Activated naive CD4-positive, alpha-beta T cell treated with anti-CD3 and anti-CD28 coated beads, Interleukin-2, amount 50 U/mL, for 24 hours (primary cell): Measurements from ENCODE around the gene SGMS1.
"Not testable (repeated sequence)": the region's sequence is repeated elsewhere in the genome, so short reads cannot be mapped to it uniquely, and the experiment has no call there.

ENCODE experiments used
- H3K27ac Mint-ChIP-seq: one replicate; pipeline ENCODE4 v1.8.0; 2021; ENCODE audit warnings: mild to moderate bottlenecking, mixed read lengths
- H3K27me3 Mint-ChIP-seq: one replicate; pipeline ENCODE4 v1.8.0; 2021; ENCODE audit warnings: mixed read lengths
- H3K36me3 Mint-ChIP-seq: one replicate; pipeline ENCODE4 v1.8.0; 2021; ENCODE audit warnings: mixed read lengths
- H3K4me1 Mint-ChIP-seq: one replicate; pipeline ENCODE4 v1.8.0; 2021; ENCODE audit warnings: mixed read lengths
- H3K4me3 Mint-ChIP-seq: one replicate; pipeline ENCODE4 v1.8.0; 2021; ENCODE audit warnings: mild to moderate bottlenecking, mixed read lengths
- H3K9me3 Mint-ChIP-seq: one replicate; pipeline ENCODE4 v1.8.0; 2021; ENCODE audit warnings: mixed read lengths

SGMS1 gene

GRCh38 chr10:50512214-50512595, 111.6 kb downstream of the SGMS1 start:
- peaks cover 10% of the 10 kb centered on the region for H3K36me3 Mint-ChIP-seq
- H3K9me3 Mint-ChIP-seq = no peaks in the 10 kb centered on the region
- H3K27ac Mint-ChIP-seq = no peak overlapping the region
- H3K4me3 Mint-ChIP-seq = no peak overlapping the region
- H3K27me3 Mint-ChIP-seq = no peaks in the 10 kb centered on the region
- H3K4me1 Mint-ChIP-seq = peaks cover 82% of the 10 kb centered on the region

GRCh38 chr10:50511492-50512213, 112.1 kb downstream of the SGMS1 start:
- Mint-ChIP-seq H3K27me3 (no peaks in the 10 kb centered on the region), H3K4me1 (peaks cover 76% of the 10 kb centered on the region), H3K27ac (peak overlapping the region; percentile 2), H3K36me3 (peaks cover 7% of the 10 kb centered on the region), H3K4me3 (no peak overlapping the region), H3K9me3 (no peaks in the 10 kb centered on the region)

GRCh38 chr10:50510517-50511473, 113.0 kb downstream of the SGMS1 start:
- H3K9me3 Mint-ChIP-seq = no peaks in the 10 kb centered on the region
- H3K36me3 Mint-ChIP-seq = peaks cover 8% of the 10 kb centered on the region
- H3K4me1 Mint-ChIP-seq = peaks cover 76% of the 10 kb centered on the region
- H3K27ac Mint-ChIP-seq = no peak overlapping the region
- H3K27me3 Mint-ChIP-seq = no peaks in the 10 kb centered on the region
- no peak overlapping the region for H3K4me3 Mint-ChIP-seq

- Mint-ChIP-seq H3K27ac (no peak overlapping the region), H3K36me3 (peaks cover 8% of the 10 kb centered on the region), H3K4me3 (no peak overlapping the region), H3K27me3 (no peaks in the 10 kb centered on the region), H3K4me1 (peaks cover 74% of the 10 kb centered on the region), H3K9me3 (no peaks in the 10 kb centered on the region)
Observed at GRCh38 chr10:50508315-50509051, 115.3 kb downstream of the SGMS1 start.

GRCh38 chr10:50506861-50507573, 116.7 kb downstream of the SGMS1 start:
- H3K4me1 Mint-ChIP-seq = peaks cover 74% of the 10 kb centered on the region
- H3K36me3 Mint-ChIP-seq = peaks cover 9% of the 10 kb centered on the region
- no peaks in the 10 kb centered on the region for H3K27me3 Mint-ChIP-seq

GRCh38 chr10:50504389-50504788, 119.4 kb downstream of the SGMS1 start:
- Mint-ChIP-seq H3K27me3 (no peaks in the 10 kb centered on the region), H3K9me3 (no peaks in the 10 kb centered on the region), H3K4me3 (no peak overlapping the region), H3K27ac (no peak overlapping the region), H3K4me1 (peaks cover 63% of the 10 kb centered on the region), H3K36me3 (peaks cover 12% of the 10 kb centered on the region)

More at GRCh38 chr10:50506861-50507573, 116.7 kb downstream of the SGMS1 start:
- Mint-ChIP-seq H3K27ac (no peak overlapping the region), H3K4me3 (no peak overlapping the region), H3K9me3 (no peaks in the 10 kb centered on the region)

GRCh38 chr10:50503661-50504320, 120.0 kb downstream of the SGMS1 start:
- no peak overlapping the region for H3K4me3 Mint-ChIP-seq
- no peak overlapping the region for H3K27ac Mint-ChIP-seq
- H3K9me3 Mint-ChIP-seq = no peaks in the 10 kb centered on the region
- H3K36me3 Mint-ChIP-seq = peaks cover 12% of the 10 kb centered on the region
- no peaks in the 10 kb centered on the region for H3K27me3 Mint-ChIP-seq
- peaks cover 60% of the 10 kb centered on the region for H3K4me1 Mint-ChIP-seq

- H3K36me3 Mint-ChIP-seq = peaks cover 12% of the 10 kb centered on the region
- not testable (repeated sequence) for H3K4me3 Mint-ChIP-seq, H3K9me3 Mint-ChIP-seq, H3K27ac Mint-ChIP-seq, H3K27me3 Mint-ChIP-seq
- peaks cover 60% of the 10 kb centered on the region for H3K4me1 Mint-ChIP-seq
Observed at GRCh38 chr10:50503156-50503555, 120.6 kb downstream of the SGMS1 start.

GRCh38 chr10:50501924-50502452, 121.8 kb downstream of the SGMS1 start:
- Mint-ChIP-seq H3K9me3 (no peaks in the 10 kb centered on the region), H3K27me3 (no peaks in the 10 kb centered on the region), H3K4me3 (peak overlapping the region; percentile 19), H3K4me1 (peaks cover 66% of the 10 kb centered on the region), H3K36me3 (peaks cover 12% of the 10 kb centered on the region), H3K27ac (peak overlapping the region; percentile 68)

GRCh38 chr10:50501478-50501877, 122.3 kb downstream of the SGMS1 start:
- Mint-ChIP-seq H3K9me3 (no peaks in the 10 kb centered on the region), H3K36me3 (peaks cover 12% of the 10 kb centered on the region), H3K27ac (no peak overlapping the region), H3K4me3 (no peak overlapping the region), H3K4me1 (peaks cover 70% of the 10 kb centered on the region), H3K27me3 (no peaks in the 10 kb centered on the region)

- H3K36me3 Mint-ChIP-seq = peaks cover 18% of the 10 kb centered on the region
- H3K9me3 Mint-ChIP-seq = peaks cover 4% of the 10 kb centered on the region
- no peaks in the 10 kb centered on the region for H3K27me3 Mint-ChIP-seq
- no peak overlapping the region for H3K4me3 Mint-ChIP-seq
- peak overlapping the region; percentile 51 for H3K27ac Mint-ChIP-seq
- peaks cover 54% of the 10 kb centered on the region for H3K4me1 Mint-ChIP-seq
Observed at GRCh38 chr10:50498465-50498864, 125.3 kb downstream of the SGMS1 start.

- peaks cover 23% of the 10 kb centered on the region for H3K36me3 Mint-ChIP-seq
- peaks cover 4% of the 10 kb centered on the region for H3K9me3 Mint-ChIP-seq
- H3K4me3 Mint-ChIP-seq = peak overlapping the region; percentile 2
- no peaks in the 10 kb centered on the region for H3K27me3 Mint-ChIP-seq
- peaks cover 54% of the 10 kb centered on the region for H3K4me1 Mint-ChIP-seq
- peak overlapping the region; percentile 66 for H3K27ac Mint-ChIP-seq
Observed at GRCh38 chr10:50497758-50498157, 126.0 kb downstream of the SGMS1 start.

- H3K36me3 Mint-ChIP-seq = peaks cover 34% of the 10 kb centered on the region
- H3K27me3 Mint-ChIP-seq = no peaks in the 10 kb centered on the region
- H3K4me3 Mint-ChIP-seq = no peak overlapping the region
- no peak overlapping the region for H3K27ac Mint-ChIP-seq
- H3K4me1 Mint-ChIP-seq = peaks cover 46% of the 10 kb centered on the region
- peaks cover 4% of the 10 kb centered on the region for H3K9me3 Mint-ChIP-seq
Observed at GRCh38 chr10:50496228-50496627, 127.5 kb downstream of the SGMS1 start.

- no peak overlapping the region for H3K27ac Mint-ChIP-seq
- peaks cover 9% of the 10 kb centered on the region for H3K9me3 Mint-ChIP-seq
- no peaks in the 10 kb centered on the region for H3K27me3 Mint-ChIP-seq
Observed at GRCh38 chr10:50490241-50490640, 133.5 kb downstream of the SGMS1 start.

More at GRCh38 chr10:50490241-50490640, 133.5 kb downstream of the SGMS1 start:
- Mint-ChIP-seq H3K4me1 (peaks cover 33% of the 10 kb centered on the region), H3K4me3 (no peak overlapping the region), H3K36me3 (peaks cover 36% of the 10 kb centered on the region)
